ENCODE results near the gene IFT122.

Gene IFT122

GRCh38 chr3:129528589-129529100 lies 88.6 kb downstream of the IFT122 start, which contains the start of gene RHO:
TSS of gene RHO (plus strand) at chr3:129528639. CDS start at chr3:129528734, 95 bp downstream.
- Histone ChIP-seq H3K9me3 (no peaks in the 10 kb centered on the region), H3K4me3 (ENCODE audit: low read depth, low read length) (no peak within 1 kb of the TSS), H3K27me3 (no peaks in the 10 kb centered on the region), H3K4me1 (no peaks in the 10 kb centered on the region), H3K36me3 (no peaks in the 10 kb centered on the region)
- DNase-seq, result no peak
- TF ChIP-seq, protein P1, sequence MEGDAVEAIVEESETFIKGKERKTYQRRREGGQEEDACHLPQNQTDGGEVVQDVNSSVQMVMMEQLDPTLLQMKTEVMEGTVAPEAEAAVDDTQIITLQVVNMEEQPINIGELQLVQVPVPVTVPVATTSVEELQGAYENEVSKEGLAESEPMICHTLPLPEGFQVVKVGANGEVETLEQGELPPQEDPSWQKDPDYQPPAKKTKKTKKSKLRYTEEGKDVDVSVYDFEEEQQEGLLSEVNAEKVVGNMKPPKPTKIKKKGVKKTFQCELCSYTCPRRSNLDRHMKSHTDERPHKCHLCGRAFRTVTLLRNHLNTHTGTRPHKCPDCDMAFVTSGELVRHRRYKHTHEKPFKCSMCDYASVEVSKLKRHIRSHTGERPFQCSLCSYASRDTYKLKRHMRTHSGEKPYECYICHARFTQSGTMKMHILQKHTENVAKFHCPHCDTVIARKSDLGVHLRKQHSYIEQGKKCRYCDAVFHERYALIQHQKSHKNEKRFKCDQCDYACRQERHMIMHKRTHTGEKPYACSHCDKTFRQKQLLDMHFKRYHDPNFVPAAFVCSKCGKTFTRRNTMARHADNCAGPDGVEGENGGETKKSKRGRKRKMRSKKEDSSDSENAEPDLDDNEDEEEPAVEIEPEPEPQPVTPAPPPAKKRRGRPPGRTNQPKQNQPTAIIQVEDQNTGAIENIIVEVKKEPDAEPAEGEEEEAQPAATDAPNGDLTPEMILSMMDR (IDR thresholded peaks at IDR 0.05; ENCODE audit: low read depth, low read length), result no peak

DNA sequence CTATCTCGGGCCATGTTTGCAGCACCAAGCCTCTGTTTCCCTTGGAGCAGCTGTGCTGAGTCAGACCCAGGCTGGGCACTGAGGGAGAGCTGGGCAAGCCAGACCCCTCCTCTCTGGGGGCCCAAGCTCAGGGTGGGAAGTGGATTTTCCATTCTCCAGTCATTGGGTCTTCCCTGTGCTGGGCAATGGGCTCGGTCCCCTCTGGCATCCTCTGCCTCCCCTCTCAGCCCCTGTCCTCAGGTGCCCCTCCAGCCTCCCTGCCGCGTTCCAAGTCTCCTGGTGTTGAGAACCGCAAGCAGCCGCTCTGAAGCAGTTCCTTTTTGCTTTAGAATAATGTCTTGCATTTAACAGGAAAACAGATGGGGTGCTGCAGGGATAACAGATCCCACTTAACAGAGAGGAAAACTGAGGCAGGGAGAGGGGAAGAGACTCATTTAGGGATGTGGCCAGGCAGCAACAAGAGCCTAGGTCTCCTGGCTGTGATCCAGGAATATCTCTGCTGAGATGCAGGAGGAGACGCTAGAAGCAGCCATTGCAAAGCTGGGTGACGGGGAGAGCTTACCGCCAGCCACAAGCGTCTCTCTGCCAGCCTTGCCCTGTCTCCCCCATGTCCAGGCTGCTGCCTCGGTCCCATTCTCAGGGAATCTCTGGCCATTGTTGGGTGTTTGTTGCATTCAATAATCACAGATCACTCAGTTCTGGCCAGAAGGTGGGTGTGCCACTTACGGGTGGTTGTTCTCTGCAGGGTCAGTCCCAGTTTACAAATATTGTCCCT lies 89.6 kb downstream of the IFT122 start:
- Histone ChIP-seq H3K4me1 (no peaks in the 10 kb centered on the region), H3K4me3 (ENCODE audit: low read depth, low read length) (no peak overlapping the region), H3K27me3 (no peaks in the 10 kb centered on the region), H3K9me3 (no peaks in the 10 kb centered on the region), H3K36me3 (no peaks in the 10 kb centered on the region)
- no peak for DNase-seq
- TF ChIP-seq, protein P1 (IDR thresholded peaks at IDR 0.05; ENCODE audit: low read depth, low read length), result no peak

- Histone ChIP-seq H3K9me3 (no peaks in the 10 kb centered on the region), H3K27me3 (no peaks in the 10 kb centered on the region), H3K4me3 (ENCODE audit: low read depth, low read length) (no peak overlapping the region), H3K4me1 (no peaks in the 10 kb centered on the region), H3K36me3 (no peaks in the 10 kb centered on the region)
- no peak for DNase-seq
- TF ChIP-seq, protein P1 (IDR thresholded peaks at IDR 0.05; ENCODE audit: low read depth, low read length), result no peak
Measured at GRCh38 chr3:129530251-129530791, 90.3 kb downstream of the IFT122 start.

DNA sequence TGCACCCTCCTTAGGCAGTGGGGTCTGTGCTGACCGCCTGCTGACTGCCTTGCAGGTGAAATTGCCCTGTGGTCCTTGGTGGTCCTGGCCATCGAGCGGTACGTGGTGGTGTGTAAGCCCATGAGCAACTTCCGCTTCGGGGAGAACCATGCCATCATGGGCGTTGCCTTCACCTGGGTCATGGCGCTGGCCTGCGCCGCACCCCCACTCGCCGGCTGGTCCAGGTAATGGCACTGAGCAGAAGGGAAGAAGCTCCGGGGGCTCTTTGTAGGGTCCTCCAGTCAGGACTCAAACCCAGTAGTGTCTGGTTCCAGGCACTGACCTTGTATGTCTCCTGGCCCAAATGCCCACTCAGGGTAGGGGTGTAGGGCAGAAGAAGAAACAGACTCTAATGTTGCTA lies 90.8 kb downstream of the IFT122 start:
- no peak overlapping the region for H3K4me3 ChIP-seq (ENCODE audit: low read depth, low read length)
- no peaks in the 10 kb centered on the region for H3K4me1 ChIP-seq
- TF ChIP-seq, protein P1 (IDR thresholded peaks at IDR 0.05; ENCODE audit: low read depth, low read length), result no peak
- no peak for DNase-seq
- H3K36me3 ChIP-seq, result no peaks in the 10 kb centered on the region
- H3K27me3 ChIP-seq, result no peaks in the 10 kb centered on the region
- H3K9me3 ChIP-seq, result no peaks in the 10 kb centered on the region

- no peaks in the 10 kb centered on the region for H3K4me1 ChIP-seq
- no peak for DNase-seq
- TF ChIP-seq, protein P1 (IDR thresholded peaks at IDR 0.05; ENCODE audit: low read depth, low read length), result no peak
- no peaks in the 10 kb centered on the region for H3K36me3 ChIP-seq
- H3K4me3 ChIP-seq (ENCODE audit: low read depth, low read length), result no peak overlapping the region
- H3K9me3 ChIP-seq, result no peaks in the 10 kb centered on the region
- H3K27me3 ChIP-seq, result no peaks in the 10 kb centered on the region
Measured at GRCh38 chr3:129531699-129532098, 91.7 kb downstream of the IFT122 start.

DNA sequence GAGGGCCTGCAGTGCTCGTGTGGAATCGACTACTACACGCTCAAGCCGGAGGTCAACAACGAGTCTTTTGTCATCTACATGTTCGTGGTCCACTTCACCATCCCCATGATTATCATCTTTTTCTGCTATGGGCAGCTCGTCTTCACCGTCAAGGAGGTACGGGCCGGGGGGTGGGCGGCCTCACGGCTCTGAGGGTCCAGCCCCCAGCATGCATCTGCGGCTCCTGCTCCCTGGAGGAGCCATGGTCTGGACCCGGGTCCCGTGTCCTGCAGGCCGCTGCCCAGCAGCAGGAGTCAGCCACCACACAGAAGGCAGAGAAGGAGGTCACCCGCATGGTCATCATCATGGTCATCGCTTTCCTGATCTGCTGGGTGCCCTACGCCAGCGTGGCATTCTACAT lies 92.2 kb downstream of the IFT122 start:
- Histone ChIP-seq H3K4me1 (no peaks in the 10 kb centered on the region), H3K9me3 (no peaks in the 10 kb centered on the region), H3K4me3 (ENCODE audit: low read depth, low read length) (no peak overlapping the region), H3K27me3 (no peaks in the 10 kb centered on the region), H3K36me3 (no peaks in the 10 kb centered on the region)
- TF ChIP-seq, protein P1 (IDR thresholded peaks at IDR 0.05; ENCODE audit: low read depth, low read length), result no peak
- DNase-seq, result no peak
